ENCODE results near the gene IMMT.

GRCh38 chr2:86239326-86239725 is 44.1 kb upstream of the IMMT start:
- TF ChIP-seq CTCF (IDR thresholded peaks at IDR 0.05) (no peak), POLR2A (IDR thresholded peaks at IDR 0.05) (no peak), EP300 (IDR thresholded peaks at IDR 0.05) (no peak)

Measured in tibial nerve (tissue), 4 donors.